ENCODE results near the gene CYP26A1.
"Not testable (repeated sequence)": the region's sequence is repeated elsewhere in the genome, so short reads cannot be mapped to it uniquely, and the experiment has no call there.

Gene CYP26A1

DNA sequence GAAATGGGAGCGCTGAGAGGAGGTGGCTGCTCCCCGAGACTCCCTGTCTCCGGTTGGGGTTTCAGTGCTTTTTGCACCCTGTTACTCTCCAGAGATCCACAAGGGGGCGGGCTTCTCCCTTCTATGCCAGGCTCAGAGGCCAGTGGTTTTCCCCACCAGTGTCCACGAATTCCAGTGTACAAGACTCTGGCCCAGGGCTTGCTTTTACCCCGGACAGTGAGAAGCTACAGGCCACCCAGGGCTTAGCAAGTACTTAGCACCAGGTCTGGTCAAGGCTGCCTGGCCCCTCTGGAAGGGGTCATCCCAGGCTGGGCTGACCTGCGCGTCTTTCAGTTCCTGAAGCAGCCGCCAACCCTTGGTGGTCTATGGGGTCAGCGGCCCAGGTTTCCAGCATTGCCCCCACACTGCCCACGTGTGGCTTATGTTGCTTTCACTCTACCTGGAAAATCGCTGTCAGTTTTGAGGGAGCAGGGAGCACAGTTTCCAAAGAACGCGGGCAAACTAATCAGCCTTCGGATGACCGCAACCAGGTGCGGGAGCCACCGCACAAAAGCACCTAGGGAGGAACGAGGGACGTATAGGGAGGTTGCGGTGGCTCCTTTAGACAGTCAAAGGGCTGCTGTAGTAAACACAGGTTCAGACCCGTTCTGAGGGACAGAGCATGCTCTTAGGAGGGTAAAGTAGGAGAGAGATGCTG, 6.8 kb downstream of the CYP26A1 start:
- DNase-seq (ENCODE audit: low spot score), result peak; percentile 41

DNA sequence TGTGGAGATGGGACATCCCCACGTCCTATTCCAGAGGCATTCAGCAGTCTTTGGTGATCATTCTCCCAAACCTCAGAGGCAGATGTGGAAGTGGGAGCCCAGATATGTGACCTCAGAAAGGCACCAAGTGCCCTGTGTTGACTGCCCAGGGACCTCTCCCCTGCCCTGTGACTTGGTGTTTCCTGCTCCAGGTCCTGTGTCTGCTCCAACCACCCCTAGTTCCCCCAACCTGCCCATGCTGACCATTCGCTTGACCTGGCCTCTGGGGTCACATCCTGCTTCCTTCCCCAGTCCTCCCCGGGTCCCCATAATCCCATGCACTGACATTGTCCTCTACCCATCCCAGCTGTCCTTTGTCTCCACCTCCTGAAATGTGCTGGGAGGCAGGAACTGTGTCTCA, 7.6 kb downstream of the CYP26A1 start:
- no peak for DNase-seq (ENCODE audit: low spot score)

DNA sequence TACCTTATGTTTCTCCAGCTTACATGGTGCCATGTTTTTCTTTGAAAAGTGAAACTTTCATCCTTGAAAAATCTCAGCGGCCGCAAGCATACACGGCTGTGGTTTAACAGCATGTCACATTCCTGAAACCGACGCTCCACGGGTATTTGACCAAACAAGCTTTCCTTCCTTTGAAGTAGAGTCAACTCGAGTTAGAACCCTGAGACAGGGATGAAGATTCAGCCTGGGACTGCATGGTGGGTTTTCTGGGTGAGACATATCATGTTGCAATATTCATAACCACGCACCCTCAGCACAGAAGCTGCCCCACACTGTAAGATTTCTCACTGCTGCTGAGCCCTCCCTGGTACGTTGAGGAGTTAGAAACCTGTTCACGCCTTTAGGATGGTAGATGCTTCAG, 8.1 kb downstream of the CYP26A1 start:
- DNase-seq (ENCODE audit: low spot score), result no peak

DNA sequence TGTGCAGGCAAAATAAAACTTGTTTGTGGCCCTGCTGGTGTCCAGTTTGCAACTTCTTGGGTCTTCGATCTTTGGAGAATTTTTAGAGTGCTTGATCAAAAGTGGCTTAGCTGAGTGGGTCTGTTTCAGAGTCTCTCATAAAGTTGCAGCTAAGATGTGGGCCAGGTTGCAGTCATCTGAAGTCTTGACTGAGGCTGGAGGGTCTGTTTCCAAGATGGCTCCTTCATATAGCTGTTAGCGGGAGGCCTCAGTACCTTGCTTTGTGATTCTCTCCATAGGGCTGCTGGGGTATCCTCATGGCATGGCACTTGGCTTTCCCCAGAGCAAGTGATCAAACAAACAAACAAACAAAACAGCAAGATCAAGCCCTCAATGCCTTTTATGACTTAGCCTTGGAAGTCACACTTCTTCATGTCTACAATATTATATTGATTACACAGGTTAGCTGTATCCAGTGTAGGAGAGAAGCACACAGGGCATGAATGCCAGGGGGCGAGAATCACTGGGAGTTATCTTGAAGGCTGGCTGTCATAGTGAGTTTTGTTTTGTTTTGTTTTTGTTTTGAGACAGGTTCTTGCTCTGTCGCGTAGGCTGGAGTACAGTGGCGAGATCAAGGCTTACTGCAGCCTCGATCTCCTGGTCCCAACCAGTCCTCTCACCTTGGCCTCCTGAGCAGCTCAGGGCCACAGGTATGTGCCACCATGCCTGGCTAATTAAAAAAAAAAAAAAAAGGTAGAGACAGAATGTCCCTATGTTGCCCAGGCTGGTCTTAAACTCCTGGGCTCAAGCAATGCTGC, 10.2 kb downstream of the CYP26A1 start:
- DNase-seq (ENCODE audit: low spot score), result no peak

DNA sequence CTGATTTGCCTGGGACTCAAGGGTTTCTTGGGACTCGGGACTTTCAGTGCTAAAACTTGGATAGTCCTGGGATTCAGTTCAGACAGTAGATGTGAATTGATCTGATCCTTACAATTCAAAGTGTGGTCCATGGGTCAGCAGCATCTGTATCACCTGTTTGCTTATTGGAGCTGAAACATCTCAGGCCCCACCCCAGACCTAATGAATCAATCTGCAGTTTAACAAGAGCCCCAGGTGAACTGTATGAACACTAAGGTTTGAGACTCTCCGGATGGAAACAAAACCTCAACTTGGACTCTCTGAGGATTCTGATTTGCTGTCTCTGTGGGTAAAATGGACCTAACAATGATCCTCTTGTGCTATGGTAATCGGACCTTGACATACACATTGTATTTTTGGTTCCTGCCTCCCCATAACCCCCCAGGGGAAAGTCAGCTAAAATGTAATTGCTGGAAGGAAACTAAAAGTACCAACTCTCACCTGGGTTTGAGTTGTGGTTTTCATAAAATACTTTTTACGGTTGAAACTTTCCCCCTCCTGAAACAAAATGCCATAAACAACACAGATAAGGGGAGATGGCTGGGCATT, 11.7 kb downstream of the CYP26A1 start:
- no peak for DNase-seq (ENCODE audit: low spot score)

DNA sequence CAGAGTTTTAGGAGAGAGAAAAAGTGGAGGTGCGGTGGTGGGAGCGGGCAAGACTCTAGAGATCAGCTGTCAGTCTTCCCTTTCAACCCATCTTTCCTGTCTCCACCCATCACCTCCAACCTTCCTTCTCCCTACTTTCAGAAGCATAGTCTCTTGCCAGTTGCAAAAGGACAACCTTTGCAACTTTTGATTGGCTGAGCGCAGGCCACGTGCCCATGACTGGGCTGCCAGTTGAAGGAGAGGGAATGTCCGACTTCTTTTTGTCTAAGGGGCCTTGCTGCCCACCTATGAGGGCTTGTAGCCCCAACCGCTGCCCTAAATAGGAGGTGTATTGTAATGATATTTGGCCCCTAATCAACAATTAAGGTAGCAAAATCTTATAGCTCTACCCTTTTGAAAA, 12.6 kb downstream of the CYP26A1 start:
- no peak for DNase-seq (ENCODE audit: low spot score)

DNA sequence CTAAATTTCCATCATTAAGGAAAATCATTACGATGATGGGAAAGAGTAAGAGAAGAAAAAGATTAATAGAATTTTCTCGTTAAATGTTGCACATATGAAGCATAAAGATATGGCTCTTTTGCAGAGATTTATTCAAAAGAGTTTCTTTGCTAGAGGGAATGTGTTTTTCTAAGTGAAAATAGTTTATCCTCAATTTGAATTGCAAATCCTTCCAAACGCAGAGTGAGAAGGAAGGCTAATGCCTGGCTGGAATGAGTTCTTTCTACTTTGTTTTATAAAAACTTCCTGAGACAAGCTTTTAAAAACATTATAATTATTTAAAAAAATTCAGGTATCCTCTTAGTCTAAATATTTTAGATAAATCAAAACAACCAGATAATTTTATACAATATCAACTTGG, 14.2 kb downstream of the CYP26A1 start:
- no peak for DNase-seq (ENCODE audit: low spot score)

DNA sequence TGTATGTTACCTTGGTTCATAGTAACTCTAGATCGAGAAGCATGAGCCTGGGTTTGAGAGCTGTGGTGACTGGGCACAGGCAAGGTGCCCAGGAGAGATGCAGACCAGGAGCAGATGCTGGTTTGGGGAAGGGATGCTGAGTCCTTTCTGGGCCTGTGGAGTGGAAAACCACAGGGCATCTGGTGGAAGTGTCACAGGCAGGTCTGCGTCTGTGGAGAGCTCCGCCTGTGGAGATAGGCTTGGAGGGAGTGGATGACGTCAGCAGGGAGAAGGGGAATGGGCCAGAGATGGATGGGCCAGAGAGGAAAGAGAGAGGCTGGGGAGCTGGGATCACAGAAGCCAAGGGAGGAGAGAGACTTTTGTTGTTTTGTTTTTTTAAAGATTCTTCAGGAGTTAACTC, 14.8 kb downstream of the CYP26A1 start:
- no peak for DNase-seq (ENCODE audit: low spot score)

DNA sequence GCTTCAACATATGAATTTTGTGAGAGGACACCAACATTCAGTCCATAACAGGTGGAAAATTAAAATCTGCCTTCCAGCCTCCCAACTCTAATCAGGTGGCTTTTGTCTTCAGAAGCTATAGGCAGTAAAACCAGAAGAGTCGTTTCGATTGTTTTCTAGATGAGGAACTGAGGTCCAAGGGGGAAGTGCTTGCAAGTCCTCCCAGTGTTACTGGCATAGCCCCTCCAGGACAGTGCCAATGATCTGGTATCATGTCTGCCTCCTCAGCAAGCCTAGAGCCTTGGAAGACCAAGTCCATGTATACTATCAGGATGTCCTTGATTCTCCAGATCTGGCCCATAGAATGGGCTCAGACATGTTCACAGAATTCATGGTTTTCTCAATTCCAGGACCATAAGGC, 16.9 kb downstream of the CYP26A1 start:
- DNase-seq (ENCODE audit: low spot score), result no peak

DNA sequence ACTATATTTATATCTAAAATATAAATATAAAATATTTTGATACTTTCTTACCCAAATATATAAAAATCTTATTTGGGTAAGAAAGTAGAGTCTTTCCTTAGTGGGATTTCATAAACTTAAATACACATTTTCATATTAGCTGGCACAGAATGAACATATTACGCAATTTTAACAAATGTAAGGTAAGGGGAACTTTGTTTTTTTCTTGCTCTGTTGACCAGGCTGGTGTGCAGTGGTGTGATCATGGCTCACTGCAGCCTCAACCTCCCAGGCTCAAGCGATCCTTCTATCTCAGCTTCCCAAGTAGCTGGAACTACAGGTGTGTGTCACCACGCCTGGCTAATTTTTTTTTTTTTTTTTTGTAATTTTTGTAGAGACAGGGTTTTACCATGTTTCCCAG, 18.3 kb downstream of the CYP26A1 start:
- DNase-seq (ENCODE audit: low spot score), result no peak

DNA sequence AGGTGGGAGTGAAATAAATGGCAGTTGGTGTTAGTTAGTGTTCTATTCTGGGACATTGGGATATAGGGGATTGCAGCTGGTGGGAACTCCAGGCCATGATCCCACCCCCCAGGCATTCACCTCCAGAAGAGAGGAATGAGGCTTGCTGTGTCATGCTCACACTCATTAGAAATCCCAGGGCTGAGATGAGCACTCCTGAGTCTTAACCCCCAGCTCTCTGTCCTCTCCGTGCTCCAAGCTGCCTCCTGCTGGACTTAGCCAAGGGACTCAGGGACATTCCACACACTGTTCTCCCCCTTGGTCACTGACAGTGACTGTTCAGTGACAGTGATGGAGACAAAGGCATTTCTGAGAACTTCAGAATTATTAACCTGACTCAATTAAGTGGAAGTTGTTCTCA, 21.5 kb downstream of the CYP26A1 start:
- DNase-seq (ENCODE audit: low spot score), result no peak

DNA sequence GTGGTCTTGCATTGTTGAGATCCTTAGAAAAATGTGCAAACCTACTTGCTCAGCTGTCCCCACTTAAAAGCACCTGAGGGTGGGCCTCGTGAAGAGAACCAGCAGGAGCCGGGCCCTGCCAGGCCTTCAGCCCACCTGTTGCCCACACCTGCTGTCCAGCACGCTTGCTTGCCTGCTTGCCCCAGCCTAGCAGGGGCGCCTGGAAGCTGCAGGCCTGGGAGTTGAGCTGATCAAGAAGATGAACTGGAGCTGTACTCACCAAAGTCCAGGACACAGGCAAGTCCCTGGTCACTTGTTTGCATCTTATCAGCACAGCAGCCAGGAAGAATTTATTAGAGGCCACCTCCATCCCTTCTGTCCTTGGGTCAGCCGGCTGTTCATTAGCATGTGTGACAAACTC, 23.2 kb downstream of the CYP26A1 start:
- no peak for DNase-seq (ENCODE audit: low spot score)

DNA sequence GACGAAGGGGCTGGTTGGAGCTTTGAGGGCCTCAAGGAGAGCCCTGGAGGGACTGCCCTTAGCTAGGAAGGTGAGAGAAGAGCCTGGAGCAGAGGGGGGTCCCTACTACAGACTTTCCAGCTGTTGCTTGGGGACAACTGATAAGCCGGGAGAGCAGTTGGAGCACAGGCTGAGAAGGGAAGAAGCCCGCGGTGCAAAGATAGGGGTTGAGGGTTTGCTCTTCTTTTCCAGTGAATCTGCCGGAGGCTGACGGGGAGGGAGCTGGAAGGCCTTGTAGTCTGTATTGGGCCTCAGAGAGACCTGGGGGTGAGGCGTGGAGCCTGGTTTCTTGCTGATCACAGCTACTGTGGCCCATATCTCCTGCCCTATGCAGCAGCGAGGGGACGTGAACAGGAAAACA, 23.7 kb downstream of the CYP26A1 start:
- no peak for DNase-seq (ENCODE audit: low spot score)

DNA sequence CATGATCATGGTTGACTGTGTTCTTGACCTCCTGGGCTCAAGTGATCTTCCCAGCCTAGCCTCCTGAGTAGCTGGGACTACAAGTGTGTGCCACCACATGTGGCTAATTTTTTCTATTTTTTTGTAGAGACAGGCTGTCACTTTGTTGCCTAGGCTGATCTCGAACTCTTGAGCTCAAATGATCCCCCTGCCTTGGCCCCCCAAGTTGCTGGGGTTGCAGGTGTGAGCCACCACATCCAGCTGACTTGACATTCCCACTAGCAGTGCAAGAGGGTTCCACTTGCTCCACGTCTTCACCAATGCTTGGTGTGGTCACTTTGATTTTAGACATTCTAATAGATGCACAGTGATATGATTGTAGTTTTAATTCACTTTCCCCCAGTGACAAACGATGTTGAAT, 25.1 kb downstream of the CYP26A1 start:
- DNase-seq (ENCODE audit: low spot score), result no peak

DNA sequence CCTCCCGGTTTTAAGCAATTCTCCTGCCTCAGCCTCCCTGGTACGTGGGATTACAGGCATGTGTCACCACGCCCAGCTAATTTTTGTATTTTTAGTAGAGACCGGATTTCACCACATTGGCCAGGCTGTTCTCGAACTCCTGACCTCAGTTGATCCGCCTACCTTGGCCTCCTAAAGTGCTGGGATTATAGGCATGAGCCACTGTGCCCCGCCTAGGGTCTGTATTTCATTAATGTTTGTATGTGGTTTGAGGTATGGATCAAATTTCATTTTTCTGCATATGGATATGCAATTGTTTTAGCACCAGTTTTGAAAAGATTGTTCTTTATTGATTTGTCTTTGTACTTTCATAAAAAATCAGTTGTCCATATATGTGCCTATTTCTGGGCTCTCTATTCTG, 26.0 kb downstream of the CYP26A1 start:
- DNase-seq (ENCODE audit: low spot score), result no peak

DNA sequence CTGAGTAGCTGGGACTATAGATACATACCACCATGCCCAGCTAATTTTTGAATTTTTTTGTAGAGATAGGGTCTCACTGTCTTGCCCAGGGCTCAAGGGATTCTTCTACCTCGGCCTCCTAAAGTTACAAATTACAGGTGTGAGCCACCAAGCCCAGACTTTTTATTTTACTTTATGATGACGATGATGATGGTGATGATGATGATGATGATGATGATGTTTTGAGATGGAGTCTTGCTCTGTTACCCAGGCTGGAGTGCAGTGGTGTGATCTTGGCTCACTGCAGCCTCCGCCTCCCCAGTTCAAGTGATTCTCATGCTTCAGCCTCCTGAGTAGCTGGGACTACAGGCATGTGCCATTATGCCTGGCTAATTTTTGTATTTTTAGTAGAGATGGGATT, 27.5 kb downstream of the CYP26A1 start:
- DNase-seq (ENCODE audit: low spot score), result not testable (repeated sequence)

DNA sequence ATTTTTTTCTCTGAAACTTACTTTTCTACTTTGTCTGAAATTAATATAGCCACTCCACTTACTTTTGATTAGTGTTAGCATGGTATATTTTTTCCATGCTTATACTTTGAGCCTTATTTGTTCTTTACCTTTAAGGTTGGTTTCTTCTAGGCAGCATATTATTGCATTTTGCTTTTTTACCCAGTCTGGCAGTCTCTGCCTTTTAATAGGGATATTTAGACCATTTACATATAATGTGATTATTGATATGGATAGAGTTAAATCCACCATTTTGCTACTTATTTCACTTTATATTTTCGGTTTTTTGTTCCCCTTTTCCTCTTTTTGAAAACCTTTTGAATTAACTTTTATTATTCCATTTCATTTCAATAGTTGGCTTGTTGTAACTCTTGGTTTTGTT, 30.3 kb downstream of the CYP26A1 start:
- DNase-seq (ENCODE audit: low spot score), result no peak

DNA sequence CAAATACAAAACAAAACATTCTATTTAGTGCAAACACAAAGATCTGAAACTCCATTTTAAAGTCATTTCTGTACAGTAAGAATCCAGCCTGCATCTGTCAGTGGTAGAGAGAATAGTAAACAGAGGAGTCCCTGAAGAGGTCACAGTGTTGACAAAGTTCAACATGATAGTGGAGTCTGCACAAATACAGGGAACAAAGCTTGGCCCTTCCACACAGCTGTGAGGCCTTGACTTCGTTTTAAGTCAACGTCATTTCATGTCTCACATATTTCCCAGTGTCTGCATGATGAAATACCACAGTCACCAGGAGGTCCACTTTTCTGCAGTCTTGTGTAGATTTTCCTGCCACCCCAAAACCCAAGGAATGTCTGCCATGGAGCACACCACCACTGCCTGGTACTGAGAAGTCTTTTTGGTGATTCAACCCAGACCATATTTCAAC, 33.0 kb downstream of the CYP26A1 start:
- DNase-seq (ENCODE audit: low spot score), result no peak

DNA sequence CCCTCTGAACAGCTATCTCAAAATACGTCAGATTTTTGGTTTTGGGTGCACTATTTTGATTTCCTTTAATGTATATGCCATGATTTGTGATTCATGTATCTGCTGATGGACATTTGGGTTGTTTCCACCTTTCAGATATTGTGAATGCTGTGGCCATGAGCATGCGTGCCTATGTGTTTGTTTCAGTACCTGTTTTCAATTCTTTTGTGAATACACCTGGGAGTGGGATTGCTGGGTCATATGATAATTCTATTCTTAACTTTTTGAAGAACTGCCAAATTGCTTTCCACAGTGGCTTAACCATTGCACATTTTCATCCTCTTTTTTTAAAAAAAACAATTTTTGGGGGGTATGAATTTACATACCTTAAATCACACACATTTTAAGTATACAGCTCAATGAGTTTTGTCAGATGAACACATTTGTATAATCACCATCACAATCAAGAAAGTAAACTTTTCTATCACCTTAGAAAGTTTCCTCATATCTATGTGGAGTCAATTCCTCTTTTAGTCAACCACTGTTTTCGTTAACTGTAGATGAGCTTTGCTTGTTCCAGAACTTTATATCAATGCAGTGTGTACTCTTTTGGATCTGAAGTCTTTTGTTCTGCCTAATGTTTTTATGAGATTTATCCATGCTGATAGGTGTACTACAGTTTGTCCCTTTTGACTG, 36.9 kb downstream of the CYP26A1 start:
- DNase-seq (ENCODE audit: low spot score), result no peak

DNA sequence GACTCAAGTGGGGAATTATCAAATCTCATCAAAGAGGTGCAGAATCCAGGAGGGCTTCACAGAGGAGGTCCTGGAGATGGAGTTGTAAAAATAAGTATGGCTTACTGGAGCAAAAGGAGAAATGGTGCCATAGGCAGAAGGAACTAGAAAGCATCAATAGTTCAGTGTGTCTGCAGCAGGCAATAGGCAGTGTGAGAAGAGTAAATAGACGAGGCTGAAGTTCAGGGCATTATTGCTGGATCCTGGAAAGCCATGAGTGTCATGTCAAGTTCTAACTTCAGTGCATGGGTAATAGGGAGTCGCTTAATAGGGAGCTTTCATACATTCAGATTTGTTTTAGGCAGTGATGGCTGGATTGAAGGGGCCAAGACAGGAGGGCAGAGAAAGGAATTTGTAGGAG, 39.3 kb downstream of the CYP26A1 start:
- DNase-seq (ENCODE audit: low spot score), result no peak

DNA sequence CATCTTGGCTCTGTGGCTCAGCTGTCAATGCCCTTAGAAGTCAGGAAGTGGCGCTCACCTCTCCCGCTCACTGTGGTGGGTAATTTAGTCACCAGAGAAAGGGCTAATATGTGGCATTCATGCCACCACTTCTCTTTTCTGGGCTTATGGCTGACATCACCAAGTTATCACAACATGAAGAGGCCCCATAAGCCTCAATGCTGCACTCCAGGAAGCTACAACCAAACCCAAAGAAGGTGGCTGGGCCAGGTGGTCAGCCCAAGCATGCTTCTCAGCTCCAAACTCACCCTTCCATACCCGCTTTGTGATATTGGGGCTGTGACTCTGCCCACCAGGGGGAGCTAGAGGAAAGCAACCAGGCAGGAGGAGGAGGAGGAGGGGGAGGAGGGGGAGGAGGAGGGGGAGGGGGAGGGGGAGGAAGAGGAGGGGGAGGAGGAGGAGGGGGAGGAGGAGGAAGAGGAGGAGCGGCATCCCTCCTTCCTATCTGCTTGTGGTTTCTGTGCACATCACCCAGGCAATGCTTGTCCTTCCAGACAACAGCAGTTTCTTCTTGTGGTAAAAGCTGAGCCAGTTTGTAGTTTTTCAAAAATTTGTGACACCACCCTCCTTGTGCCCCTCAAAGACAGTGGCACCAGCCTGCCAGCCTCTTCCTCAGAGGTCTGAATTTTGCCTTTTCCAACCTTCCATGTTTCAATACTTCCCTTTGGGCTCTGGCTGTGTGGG, 42.1 kb downstream of the CYP26A1 start:
- DNase-seq (ENCODE audit: low spot score), result peak; percentile 62

DNA sequence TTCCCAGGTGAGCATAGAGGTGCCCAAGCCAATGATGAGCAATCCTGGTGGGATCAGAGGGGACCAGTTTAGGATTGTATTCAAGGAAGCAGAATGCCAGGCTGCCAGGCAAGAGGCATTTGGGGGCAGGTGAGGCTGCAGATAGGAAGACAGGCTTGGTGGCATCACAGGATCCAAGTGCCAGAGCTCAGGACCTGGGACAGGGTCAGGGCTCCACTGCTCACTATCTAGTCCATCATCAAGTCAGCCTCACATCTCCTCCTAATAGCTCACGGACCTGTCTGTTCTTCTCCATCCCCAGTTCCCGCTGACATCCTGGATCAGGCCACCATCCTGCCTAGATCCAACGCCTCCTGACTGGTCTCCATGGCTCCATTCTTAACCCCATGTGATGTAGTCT, 47.6 kb downstream of the CYP26A1 start:
- no peak for DNase-seq (ENCODE audit: low spot score)

All from RKO (cell line).